HL-60/S4 (cell line): Measurements from ENCODE around the gene MAST4.

Experiments used
- in situ Hi-C: fragments of 300-500 bp; cut with MboI; formaldehyde crosslinking; loops from 2 replicates; pipeline ENCODE4 v1.14.3; 2022; ENCODE audit warnings: low sequenced_read_pairs

The MAST4 gene

DNA sequence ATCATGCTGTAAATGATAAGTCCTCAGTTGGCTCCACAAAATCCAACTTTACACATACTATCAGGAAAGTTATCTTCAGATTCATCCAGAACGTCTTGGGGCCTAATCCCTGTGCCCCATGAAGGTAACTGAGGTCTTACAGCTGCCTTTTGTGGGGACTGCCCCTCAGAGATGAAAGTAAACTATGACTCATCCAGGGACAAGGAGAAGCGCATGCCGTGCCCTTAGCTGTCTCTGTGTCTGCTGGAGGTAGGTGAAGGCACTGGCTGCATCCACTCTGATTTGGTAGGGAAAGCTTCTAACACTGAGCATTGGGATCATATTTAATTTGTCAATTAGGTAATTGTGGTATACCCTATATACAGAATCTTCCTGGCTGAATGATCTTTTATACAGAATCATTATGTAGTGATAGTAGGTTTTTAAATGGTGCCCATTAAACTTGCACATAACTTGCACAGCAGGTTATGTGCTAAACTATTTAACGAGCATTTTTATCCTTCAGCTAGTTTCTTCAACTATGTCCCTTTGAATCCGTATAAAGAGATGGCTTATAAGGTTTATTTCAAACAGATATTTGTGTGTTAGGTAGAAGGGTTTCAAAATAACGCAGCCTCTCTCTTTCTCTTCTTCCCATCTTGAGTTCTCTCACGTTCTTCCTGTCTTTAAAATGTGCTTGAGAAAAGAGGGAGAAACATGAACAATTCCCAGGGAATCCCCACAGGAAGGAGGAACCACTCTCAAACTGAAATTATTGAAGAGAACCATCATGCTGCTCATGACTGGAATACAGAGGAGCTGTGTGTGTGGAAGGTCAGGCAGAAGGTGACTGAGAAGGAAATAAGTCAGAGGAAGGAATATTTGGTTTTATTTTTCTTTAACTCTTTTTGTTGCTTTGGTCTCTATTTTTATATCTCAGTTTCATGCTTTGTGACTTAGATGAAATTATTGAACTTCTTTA, 349.5 kb downstream of the MAST4 start:
- in situ Hi-C loops = no loop called here

DNA sequence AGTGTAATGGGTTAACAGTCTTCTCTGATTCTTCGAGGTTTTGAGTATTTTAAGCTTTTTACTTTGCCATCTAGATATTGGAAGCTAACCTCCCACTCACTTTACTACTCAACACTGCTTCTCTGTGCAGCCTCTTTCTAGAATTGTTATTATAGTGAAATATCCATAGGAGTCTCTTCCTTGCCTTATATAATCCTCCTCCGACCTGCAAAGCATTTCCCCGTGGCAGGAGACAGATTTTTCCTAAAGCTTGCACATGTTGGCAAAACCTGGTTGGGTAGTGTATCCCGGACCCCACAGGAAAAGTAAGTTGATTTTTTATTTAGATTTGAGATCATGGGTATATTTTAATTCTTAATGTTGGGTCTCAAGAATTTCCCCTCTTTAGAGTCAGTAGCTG, 351.3 kb downstream of the MAST4 start:
- in situ Hi-C loops = no loop called here

DNA sequence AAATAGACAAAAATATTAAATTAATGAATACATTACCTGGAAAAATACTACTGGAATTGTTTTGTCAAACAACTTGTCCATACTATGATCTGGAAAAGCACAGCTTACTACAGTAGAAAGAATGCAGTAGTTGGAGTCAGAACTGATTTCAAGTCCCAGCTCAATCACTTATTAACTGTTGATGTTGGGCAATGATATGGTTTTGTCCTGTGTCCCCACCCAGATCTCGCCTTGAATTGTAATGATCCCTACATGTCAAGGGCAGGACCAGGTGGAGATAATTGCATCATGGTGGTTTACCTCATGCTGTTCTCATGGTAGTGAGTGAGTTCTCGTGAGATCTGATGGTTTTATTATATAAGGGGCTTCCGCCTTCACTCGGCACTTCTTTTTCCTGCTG, 352.9 kb downstream of the MAST4 start:
- in situ Hi-C loops = no loop called here

DNA sequence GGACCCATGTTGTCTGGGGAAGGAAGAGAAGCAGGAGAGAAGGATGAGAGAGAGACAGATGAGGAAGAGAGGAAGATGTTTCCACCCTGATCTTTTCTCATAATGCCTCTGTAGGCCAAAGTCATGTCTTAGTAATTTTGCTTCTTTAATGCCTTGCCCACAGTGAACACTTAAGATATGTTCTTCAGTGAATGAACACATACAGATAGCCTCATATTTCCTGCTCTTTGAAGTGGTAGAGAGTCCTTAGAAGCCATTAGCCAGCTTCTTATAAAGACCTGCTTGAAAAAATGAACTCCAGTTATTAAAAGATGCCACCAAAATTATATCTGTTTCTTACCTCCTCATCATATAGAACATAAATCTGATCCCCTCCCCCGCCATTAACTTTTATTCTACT, 356.0 kb downstream of the MAST4 start:
- in situ Hi-C loops = no loop called here

- in situ Hi-C loops = no loop called here
Observed at GRCh38 chr5:66956439-66956838, 360.2 kb downstream of the MAST4 start.

DNA sequence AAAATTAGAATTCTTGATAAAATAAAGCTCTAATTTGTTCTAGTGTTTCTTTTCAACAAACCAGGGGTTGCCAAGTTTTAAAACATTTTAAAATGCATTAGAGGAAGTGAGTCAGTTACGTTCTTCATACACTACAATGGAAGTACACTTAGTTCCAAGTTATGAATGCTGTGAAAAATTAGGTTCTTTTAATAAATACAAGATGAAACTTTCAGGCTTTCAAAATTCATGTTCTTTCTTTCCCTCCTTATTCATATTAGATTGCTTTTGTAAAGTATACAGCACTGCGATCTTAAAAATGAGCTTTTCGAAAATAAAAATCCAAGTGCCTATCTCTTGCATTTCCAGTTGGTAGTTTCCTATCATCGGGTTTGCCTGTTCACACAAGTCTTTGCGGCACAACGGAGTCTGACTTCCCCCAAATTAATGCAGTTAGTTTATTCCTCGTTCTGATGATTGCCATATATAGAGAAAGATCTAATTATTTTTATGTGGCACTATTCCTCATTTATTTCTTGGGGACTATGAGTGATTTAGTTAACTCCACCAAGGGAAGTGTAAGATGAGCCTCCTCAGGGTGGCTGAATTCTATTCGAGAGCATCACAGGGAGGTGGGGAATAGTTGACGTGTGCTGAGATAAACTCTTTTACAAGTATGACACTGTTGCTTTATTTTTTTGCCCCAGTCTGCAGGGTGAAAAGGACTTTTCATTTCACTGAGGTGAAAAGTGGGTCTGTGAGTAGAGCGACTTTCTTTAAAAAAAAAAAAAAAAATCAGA, 362.2 kb downstream of the MAST4 start:
- in situ Hi-C loops = no loop called here

DNA sequence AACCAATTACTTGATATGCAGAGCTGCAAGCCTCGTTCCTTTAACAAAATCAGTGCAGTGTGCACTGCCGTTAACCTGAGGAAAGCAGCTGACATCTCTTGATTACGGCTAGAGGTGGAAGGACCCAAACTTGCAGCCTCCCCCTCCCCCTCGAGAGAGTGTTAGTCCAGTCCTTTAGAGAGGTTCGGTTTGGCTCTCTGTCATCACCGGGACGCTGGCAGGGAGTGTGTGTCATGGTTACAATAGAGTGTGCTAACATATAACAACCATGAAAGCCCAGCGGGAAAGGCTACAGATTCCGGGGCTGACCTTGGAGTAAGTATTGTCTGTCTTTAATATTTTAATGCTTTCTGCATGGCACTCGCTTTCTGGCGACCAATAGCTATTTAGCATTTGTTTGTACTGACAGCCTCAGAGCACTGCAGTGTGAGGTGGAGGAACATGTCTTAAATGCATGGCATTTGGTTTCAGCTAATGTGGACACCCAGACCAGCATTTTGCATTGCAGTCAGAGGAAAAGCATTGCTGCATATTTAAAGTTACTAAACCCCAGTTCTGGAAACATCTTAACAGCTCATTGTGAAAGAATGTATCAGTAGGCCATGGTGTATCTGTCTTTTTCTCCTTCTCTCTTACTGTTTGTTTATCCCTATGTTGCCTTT, 362.9 kb downstream of the MAST4 start:
- in situ Hi-C loops = no loop called here

DNA sequence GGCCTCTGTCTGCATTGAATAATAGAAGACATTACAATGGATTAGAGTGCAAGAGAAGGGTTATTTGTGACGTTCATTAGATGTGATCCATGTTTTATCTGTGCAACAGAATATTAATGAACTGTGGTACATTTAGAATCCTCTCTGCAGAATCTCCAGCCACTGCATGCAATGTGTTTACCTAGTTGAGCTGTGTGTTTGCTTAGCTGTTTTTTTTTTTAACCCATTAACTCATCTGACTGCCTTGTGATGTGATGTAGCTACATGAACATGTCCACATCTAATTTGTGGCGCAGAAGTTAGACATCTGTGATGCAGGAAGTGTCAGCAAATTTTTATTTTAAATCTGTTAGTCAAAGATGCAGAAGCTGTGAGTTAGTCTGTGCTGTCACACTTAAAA, 363.5 kb downstream of the MAST4 start:
- in situ Hi-C loops = no loop called here

GRCh38 chr5:66960369-66961137, 364.4 kb downstream of the MAST4 start:
- in situ Hi-C loops = no loop called here

- in situ Hi-C loops = no loop called here
Observed at GRCh38 chr5:66963559-66963971, 367.4 kb downstream of the MAST4 start.

- in situ Hi-C loops = no loop called here
Observed at GRCh38 chr5:66966439-66966838, 370.2 kb downstream of the MAST4 start.

DNA sequence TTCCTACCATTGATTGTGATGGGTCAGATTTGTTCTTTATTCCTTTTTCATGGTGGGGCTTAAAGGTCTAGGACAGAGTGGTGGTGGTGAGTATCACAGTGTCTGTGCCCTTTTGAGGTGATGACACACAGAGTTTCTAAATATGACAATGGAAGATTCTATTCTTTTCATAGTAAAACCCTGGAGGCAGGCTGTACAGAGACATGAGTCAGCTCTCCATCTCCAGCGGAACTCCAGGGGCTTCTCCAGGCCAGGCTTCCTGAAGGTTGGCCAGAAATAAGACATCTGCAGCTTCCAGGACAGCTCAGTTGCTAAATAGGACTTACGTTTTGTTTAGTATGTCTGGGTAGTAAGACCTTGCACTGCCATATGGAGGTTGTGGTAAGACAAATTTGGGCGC, 370.9 kb downstream of the MAST4 start:
- in situ Hi-C loops = no loop called here

DNA sequence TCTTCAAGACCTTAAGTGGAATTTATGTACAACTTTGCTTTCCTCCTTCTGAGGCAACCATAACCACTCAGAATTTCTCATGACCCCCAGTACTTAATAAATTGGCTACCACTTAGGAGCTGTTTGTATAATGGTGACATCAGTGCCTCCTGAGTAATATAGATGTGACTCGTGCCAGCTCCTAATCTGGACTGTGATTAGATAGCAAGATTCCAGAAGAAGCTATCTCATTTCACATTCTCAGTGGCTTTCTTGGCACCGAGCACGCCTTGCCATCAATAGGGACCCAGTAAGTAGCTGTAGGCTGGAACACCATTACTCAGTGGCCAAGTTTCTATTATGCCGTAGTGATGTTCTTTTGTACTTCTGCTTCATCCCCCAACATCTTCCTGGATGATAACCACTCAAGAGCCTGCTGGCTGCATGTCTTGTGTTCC, 371.7 kb downstream of the MAST4 start:
- in situ Hi-C loops = no loop called here

- in situ Hi-C loops = no loop called here
Observed at GRCh38 chr5:66969484-66969883, 373.3 kb downstream of the MAST4 start.

GRCh38 chr5:66969963-66970362, 373.8 kb downstream of the MAST4 start:
- in situ Hi-C loops = no loop called here

DNA sequence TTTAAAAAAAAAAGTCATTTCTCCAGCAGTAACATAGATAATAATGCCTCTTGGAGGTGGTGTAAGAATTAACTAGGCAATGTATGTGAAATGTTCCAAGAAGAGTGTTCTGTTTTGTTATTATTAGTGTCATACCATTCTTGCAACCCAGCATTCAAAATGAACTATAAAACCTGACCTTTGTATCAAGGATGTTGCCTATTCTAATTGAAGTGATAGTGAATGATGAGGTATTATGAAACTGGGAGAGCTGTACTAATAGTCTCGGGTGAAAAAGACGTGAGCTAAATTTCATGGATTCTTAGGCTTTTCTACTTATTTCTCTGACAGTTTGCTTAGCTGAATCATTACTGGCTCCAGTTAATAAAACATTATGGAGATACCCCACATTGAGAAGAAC, 375.8 kb downstream of the MAST4 start:
- in situ Hi-C loops = no loop called here

DNA sequence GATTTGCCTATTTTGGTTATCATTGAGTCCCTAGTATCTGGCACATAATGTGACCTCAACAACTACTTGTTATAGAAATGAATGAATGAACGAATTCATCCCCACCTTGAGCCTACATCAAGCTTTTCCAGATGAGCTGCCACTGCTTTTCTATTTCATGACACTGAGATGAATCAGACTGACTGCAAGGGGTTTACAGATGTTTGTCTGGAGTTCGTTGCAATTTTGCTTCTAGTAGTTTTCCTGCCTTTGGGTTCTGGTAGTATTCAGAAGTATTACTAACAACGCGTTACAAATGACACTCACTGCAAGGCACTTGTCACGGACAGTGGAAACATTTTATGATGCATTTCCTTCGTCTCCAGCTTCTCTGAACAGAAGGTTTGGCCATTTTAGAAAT, 378.1 kb downstream of the MAST4 start:
- in situ Hi-C loops = no loop called here

DNA sequence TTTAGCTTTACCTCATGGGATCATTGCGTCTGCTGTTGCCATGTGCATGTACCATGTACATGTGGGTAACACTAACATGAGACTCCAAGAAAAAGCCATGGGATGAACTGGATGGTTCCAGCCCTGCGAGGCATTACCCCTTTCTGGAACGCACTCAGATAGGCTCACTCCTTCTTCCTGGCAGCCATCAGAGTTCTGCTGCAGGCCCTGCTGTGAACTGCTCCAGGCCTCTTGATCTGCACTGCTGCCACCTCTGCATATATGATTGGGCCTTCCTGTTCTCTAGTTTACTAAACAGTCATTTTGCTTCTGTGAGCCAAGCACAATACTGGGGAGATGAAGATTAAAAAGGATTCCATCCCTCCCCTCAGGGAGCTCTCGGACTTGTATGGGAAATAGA, 379.9 kb downstream of the MAST4 start:
- in situ Hi-C loops = no loop called here

DNA sequence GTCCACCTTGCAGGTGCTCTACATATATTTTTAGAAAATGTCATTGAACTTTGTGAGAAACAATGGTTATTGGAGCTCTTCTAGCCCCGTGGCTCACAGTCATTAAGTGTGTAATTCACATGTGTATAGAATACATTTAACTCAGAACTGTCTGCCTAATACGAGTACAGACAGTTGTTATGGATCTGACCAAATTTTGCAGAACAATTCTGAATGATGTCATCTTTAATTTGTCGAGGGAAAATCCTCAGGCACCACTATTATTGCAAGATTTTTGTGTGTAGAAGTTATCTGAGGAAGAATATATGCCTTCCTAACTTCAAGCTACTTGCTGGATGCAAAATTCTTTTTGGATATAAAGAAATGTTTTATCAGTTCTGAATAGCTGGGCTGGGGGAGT, 383.5 kb downstream of the MAST4 start:
- in situ Hi-C loops = no loop called here

GRCh38 chr5:66981266-66982055, 385.3 kb downstream of the MAST4 start:
- in situ Hi-C loops = no loop called here
